ENCODE results near the gene MPV17L. TPM values are rescaled to one million over a fixed set of nuclear protein-coding genes. Genes with fewer than 3 reads are reported as not detected.
"Not testable (repeated sequence)": the region's sequence is repeated elsewhere in the genome, so short reads cannot be mapped to it uniquely, and the experiment has no call there.

The MPV17L gene
- total RNA-seq, 1 experiment from 2014 or later: 6.4 TPM

DNA sequence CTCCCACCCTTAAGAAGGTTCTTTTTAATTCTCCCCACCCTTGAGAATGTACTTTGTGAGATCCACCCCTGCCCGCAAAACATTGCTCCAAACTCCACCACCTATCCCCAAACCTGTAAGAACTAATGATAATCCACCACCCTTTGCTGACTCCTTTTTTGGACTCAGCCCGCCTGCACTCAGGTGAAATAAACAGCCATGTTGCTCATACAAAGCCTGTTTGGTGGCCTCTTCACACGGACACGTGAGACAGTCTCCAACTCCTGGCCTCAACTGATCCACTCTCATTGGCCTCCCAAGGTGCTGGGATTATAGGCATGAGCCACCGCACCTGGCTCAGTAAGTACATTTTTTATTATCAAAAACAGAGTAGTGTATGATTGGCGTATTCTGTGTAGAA is 13.9 kb downstream of the MPV17L start:
- not testable (repeated sequence) for H3K23ac ChIP-seq (ENCODE audit: insufficient read length, low read depth, low read length); H2BK20ac ChIP-seq (ENCODE audit: low read depth, low read length, poor library complexity, severe bottlenecking); H4K8ac ChIP-seq (replicated peaks; ENCODE audit: insufficient read length, low read depth, low read length); H3K27ac ChIP-seq (ENCODE audit: insufficient read length, low read depth, low read length); H3K9ac ChIP-seq (ENCODE audit: extremely low read depth, insufficient read length, low read length); H3T11ph ChIP-seq (ENCODE audit: low read length); H2AK5ac ChIP-seq (ENCODE audit: insufficient read length, low read length); H3K27me3 ChIP-seq (ENCODE audit: insufficient read depth, low read length); DNase-seq; H2BK5ac ChIP-seq (ENCODE audit: insufficient read length, low read length); H3K23me2 ChIP-seq (ENCODE audit: insufficient read length, low read depth, low read length, poor library complexity, severe bottlenecking); H2BK15ac ChIP-seq (ENCODE audit: low read depth, low read length); H2BK120ac ChIP-seq (ENCODE audit: low read depth, low read length, poor library complexity, severe bottlenecking); H3K4ac ChIP-seq (ENCODE audit: low read depth, low read length); H4K20me1 ChIP-seq (ENCODE audit: control insufficient read depth, insufficient read depth, insufficient read length); H3K14ac ChIP-seq (ENCODE audit: insufficient read depth, low read length); H2AFZ ChIP-seq (ENCODE audit: low read length); H2BK12ac ChIP-seq (ENCODE audit: insufficient read length, low read depth, low read length); H4K91ac ChIP-seq (ENCODE audit: insufficient read length, low read depth, low read length); H3K9me3 Mint-ChIP-seq; H3K18ac ChIP-seq (ENCODE audit: insufficient read length, low read depth, low read length); H3K79me2 ChIP-seq (ENCODE audit: insufficient read depth, low read length); H3K56ac ChIP-seq (ENCODE audit: insufficient read length, low read depth, low read length); H3K79me1 ChIP-seq (ENCODE audit: insufficient read depth, low read depth, low read length, poor library complexity, severe bottlenecking); H3K4me2 ChIP-seq (ENCODE audit: insufficient read depth, insufficient read length, low read length); H3K27ac Mint-ChIP-seq; H3K27me3 Mint-ChIP-seq (ENCODE audit: low read depth); H3K4me1 ChIP-seq (ENCODE audit: insufficient read depth, low read length); H3K36me3 Mint-ChIP-seq (ENCODE audit: insufficient read depth in 1 of 3, low read depth in 3 of 3); H4K5ac ChIP-seq (ENCODE audit: insufficient read length, low read depth, low read length); H3K4me1 Mint-ChIP-seq; H3K9me3 ChIP-seq (ENCODE audit: control insufficient read depth, low read depth, low read length); H3K4me3 Mint-ChIP-seq
- no CpG with 5 or more reads among the region's 6 CpGs for WGBS (ENCODE audit: extremely low coverage, insufficient read length, low lambda C conversion rate)
